Astrocyte (in vitro differentiated cells and primary cell): ENCODE results near the gene SBNO2. TPM values are rescaled to one million over a fixed set of nuclear protein-coding genes. Genes with fewer than 3 reads are reported as not detected.

Source experiments
- DNase-seq: peaks from one replicate; pipeline ENCODE4 v3.0.0-alpha.2; 2010; ENCODE audit warnings: low read depth
- FAIRE-seq: peaks from 2 replicates; lab custom pipeline; 2011; peaks lifted over from hg19 to GRCh38; lab: Jason Lieb, UNC
- H2AFZ ChIP-seq: 2 replicates; pipeline ENCODE4 v1.6.0; 2012; ENCODE audit warnings: low read depth, low read length, inconsistent platforms
- H3K27ac ChIP-seq: 2 replicates; pipeline ENCODE4 v1.5.1; 2011; ENCODE audit warnings: low read depth, low read length, inconsistent platforms
- H3K27me3 ChIP-seq: 2 replicates; pipeline ENCODE4 v1.6.0; 2011; ENCODE audit warnings: low read length, inconsistent platforms; ENCODE audit not compliant: insufficient read depth
- H3K36me3 ChIP-seq: 2 replicates; pipeline ENCODE4 v1.5.1; 2011; ENCODE audit warnings: low read length, inconsistent platforms; ENCODE audit not compliant: insufficient read depth
- H3K4me1 ChIP-seq: 2 replicates; pipeline ENCODE4 v1.5.1; 2011; ENCODE audit warnings: low read length, inconsistent platforms; ENCODE audit not compliant: insufficient read depth
- H3K4me2 ChIP-seq: 2 replicates; pipeline ENCODE4 v1.6.0; 2012; ENCODE audit warnings: low read length, inconsistent platforms
- H3K4me3 ChIP-seq: 2 replicates; pipeline ENCODE4 v1.5.1; 2011; ENCODE audit warnings: low read depth, mild to moderate bottlenecking, low read length, inconsistent platforms; ENCODE audit not compliant: insufficient read depth
- H3K79me2 ChIP-seq: 2 replicates; pipeline ENCODE4 v1.6.0; 2012; ENCODE audit warnings: mild to moderate bottlenecking, low read length, inconsistent platforms; ENCODE audit not compliant: insufficient read depth
- H3K9ac ChIP-seq: 2 replicates; pipeline ENCODE4 v1.6.0; 2012; ENCODE audit warnings: mild to moderate bottlenecking, low read length, inconsistent platforms
- H3K9me3 ChIP-seq: 2 replicates; pipeline ENCODE4 v1.5.1; 2012; ENCODE audit warnings: low read depth, mild to moderate bottlenecking, low read length, inconsistent platforms; ENCODE audit not compliant: insufficient read depth
- H4K20me1 ChIP-seq: 2 replicates; pipeline ENCODE4 v1.6.0; 2012; ENCODE audit warnings: low read length, inconsistent platforms; ENCODE audit not compliant: insufficient read depth
- H3K27ac Mint-ChIP-seq: one replicate; pipeline ENCODE4 v1.8.0; 2021; ENCODE audit warnings: mild to moderate bottlenecking, mixed read lengths; ENCODE audit not compliant: unreplicated experiment
- H3K27me3 Mint-ChIP-seq: one replicate; pipeline ENCODE4 v1.8.0; 2021; ENCODE audit warnings: low read depth, mixed read lengths; ENCODE audit not compliant: unreplicated experiment
- H3K36me3 Mint-ChIP-seq: one replicate; pipeline ENCODE4 v1.8.0; 2021; ENCODE audit warnings: low read depth, mixed read lengths; ENCODE audit not compliant: unreplicated experiment
- H3K4me1 Mint-ChIP-seq: one replicate; pipeline ENCODE4 v1.8.0; 2021; ENCODE audit warnings: low read depth, mixed read lengths; ENCODE audit not compliant: unreplicated experiment
- H3K4me3 Mint-ChIP-seq: one replicate; pipeline ENCODE4 v1.8.0; 2021; ENCODE audit warnings: mild to moderate bottlenecking, moderate library complexity, mixed read lengths; ENCODE audit not compliant: unreplicated experiment
- H3K9me3 Mint-ChIP-seq: one replicate; pipeline ENCODE4 v1.8.0; 2021; ENCODE audit warnings: mild to moderate bottlenecking, mixed read lengths; ENCODE audit not compliant: unreplicated experiment
- EZH2 ChIP-seq: IDR thresholded peaks from 2 replicates; pipeline ENCODE4 v1.6.1; 2012; ENCODE audit warnings: mild to moderate bottlenecking, low read length, inconsistent platforms; ENCODE audit not compliant: insufficient read depth
- total RNA-seq: library from RNA; stranded (reverse); gene quantifications from 2 replicates; pipeline ENCODE4 v1.2.1, GENCODE V29; 2021
- TF ChIP-seq, protein P1 (sequence below): IDR thresholded peaks from 2 replicates; pipeline ENCODE4 v1.5.1; 2011; ENCODE audit warnings: low read depth, mild to moderate bottlenecking, inconsistent platforms, low read length, moderate library complexity; ENCODE audit not compliant: insufficient read depth

Gene SBNO2
- total RNA-seq, 1 donor from 2014 or later = 39.3 TPM

DNA sequence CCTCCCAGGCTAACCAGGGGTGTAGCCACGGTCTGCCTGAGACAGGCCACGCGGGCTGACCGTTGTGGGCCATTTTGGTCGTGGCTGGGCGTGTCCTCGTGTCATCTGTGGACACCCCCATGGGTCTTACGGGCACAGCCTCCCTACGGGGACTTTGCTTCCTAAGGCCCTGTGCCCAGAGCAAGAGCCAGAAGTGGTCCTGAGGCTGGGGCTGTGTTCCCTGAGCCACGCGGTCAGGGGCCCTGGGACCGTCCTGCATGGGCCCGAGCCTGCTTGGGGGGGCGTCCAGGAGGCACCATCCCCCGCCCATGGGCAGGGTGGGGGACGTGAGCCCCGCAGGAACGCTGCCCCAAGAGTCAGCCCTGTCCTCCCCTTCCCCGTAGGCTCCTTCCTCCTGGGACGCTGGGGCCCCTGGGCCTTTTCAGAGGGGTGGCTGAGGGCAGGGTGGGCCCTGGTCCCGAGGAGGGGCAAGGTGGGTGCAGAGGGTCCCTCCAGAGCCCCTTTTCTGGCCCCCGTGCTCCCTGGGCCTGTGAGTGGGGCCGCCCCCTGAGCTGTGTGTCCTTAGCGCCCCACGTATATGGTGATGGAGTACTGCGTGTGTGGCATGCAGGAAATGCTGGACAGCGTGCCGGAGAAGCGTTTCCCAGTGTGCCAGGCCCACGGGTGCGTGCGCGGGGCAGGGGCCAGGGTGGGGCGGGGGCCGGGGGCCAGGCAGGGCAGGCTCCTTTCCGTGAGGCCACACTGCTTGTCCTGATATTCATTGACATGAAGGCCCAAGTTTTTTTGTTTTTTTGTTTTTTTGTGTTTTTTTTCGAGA is 44.9 kb upstream of the SBNO2 start:
- H3K4me3 ChIP-seq = no peak overlapping the region
- no peak for TF ChIP-seq EZH2
- TF ChIP-seq, protein P1, sequence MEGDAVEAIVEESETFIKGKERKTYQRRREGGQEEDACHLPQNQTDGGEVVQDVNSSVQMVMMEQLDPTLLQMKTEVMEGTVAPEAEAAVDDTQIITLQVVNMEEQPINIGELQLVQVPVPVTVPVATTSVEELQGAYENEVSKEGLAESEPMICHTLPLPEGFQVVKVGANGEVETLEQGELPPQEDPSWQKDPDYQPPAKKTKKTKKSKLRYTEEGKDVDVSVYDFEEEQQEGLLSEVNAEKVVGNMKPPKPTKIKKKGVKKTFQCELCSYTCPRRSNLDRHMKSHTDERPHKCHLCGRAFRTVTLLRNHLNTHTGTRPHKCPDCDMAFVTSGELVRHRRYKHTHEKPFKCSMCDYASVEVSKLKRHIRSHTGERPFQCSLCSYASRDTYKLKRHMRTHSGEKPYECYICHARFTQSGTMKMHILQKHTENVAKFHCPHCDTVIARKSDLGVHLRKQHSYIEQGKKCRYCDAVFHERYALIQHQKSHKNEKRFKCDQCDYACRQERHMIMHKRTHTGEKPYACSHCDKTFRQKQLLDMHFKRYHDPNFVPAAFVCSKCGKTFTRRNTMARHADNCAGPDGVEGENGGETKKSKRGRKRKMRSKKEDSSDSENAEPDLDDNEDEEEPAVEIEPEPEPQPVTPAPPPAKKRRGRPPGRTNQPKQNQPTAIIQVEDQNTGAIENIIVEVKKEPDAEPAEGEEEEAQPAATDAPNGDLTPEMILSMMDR = no peak
- no peak overlapping the region for H2AFZ ChIP-seq
- no peaks in the 10 kb centered on the region for H3K36me3 ChIP-seq
- no peaks in the 10 kb centered on the region for H3K9me3 ChIP-seq
- no peak overlapping the region for H3K9ac ChIP-seq
- H3K79me2 ChIP-seq = peaks cover 56% of the 10 kb centered on the region
- H3K9me3 Mint-ChIP-seq = no peaks in the 10 kb centered on the region
- peaks cover 13% of the 10 kb centered on the region for H3K4me1 Mint-ChIP-seq
- H3K27ac ChIP-seq = no peak overlapping the region
- no peaks in the 10 kb centered on the region for H3K27me3 ChIP-seq
- DNase-seq = no peak
- H4K20me1 ChIP-seq = peaks cover 86% of the 10 kb centered on the region
- peaks cover 30% of the 10 kb centered on the region for H3K4me1 ChIP-seq
- H3K36me3 Mint-ChIP-seq = peaks cover 2% of the 10 kb centered on the region
- H3K4me3 Mint-ChIP-seq = no peak overlapping the region
- no peak for FAIRE-seq
- H3K4me2 ChIP-seq = no peak overlapping the region
- H3K27me3 Mint-ChIP-seq = no peaks in the 10 kb centered on the region
- no peak overlapping the region for H3K27ac Mint-ChIP-seq

DNA sequence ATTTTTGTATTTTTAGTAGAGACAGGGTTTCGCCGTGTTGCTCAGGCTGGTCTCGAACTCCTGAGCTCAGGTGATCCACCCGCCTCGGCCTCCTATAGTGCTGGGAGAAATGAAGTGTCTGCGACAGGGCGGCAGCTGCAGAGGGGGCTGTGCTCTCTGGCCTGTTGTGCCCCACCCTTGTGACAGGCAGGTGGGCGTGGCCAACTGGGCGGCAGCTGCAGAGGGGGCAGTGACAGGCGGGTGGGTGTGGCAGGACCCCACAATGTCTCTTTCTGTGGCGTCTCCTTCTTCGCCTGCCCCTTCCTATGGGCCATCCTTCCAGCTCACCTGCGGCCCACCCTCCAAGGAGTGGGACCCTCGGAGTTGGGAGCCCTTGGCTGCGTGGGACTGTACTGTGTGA is 43.3 kb upstream of the SBNO2 start:
- Mint-ChIP-seq H3K9me3 (no peaks in the 10 kb centered on the region), H3K27me3 (no peaks in the 10 kb centered on the region), H3K27ac (no peak overlapping the region), H3K4me1 (peaks cover 22% of the 10 kb centered on the region), H3K4me3 (no peak overlapping the region), H3K36me3 (peaks cover 4% of the 10 kb centered on the region)
- no peak overlapping the region for H3K27ac ChIP-seq
- H3K36me3 ChIP-seq = no peaks in the 10 kb centered on the region
- peaks cover 65% of the 10 kb centered on the region for H3K79me2 ChIP-seq
- no peak overlapping the region for H3K4me3 ChIP-seq
- H3K4me1 ChIP-seq = peaks cover 39% of the 10 kb centered on the region
- TF ChIP-seq, protein P1 = no peak
- TF ChIP-seq EZH2 = no peak
- no peak overlapping the region for H2AFZ ChIP-seq
- DNase-seq (no peak), FAIRE-seq (no peak)
- H3K4me2 ChIP-seq = no peak overlapping the region
- no peak overlapping the region for H3K9ac ChIP-seq
- peaks cover 78% of the 10 kb centered on the region for H4K20me1 ChIP-seq
- no peaks in the 10 kb centered on the region for H3K27me3 ChIP-seq
- H3K9me3 ChIP-seq = no peaks in the 10 kb centered on the region

DNA sequence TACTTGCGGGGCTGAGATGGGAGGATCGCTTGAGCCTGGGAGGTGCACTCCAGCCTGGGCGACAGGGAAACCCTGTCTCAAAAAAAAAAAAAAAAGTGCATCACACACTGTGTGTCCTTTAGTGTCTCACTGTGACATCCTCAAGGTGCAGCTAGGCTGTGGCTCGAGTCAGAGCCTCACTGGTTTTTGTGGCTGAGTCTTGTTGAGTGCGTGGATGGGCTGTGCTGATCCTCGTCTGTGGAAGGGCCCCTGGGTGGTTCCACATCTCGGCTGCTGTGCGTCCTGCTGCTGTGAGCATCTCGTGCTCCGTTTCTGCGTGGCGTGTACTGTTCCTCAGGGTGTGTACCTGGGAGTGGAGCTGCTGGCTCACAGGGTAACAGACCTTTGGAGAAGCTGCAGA is 42.7 kb upstream of the SBNO2 start:
- no peaks in the 10 kb centered on the region for H3K9me3 ChIP-seq
- H3K27ac ChIP-seq = peak overlapping the region; percentile 34
- Mint-ChIP-seq H3K27me3 (no peaks in the 10 kb centered on the region), H3K27ac (peak overlapping the region; percentile 68), H3K9me3 (no peaks in the 10 kb centered on the region), H3K4me1 (peaks cover 22% of the 10 kb centered on the region), H3K36me3 (peaks cover 4% of the 10 kb centered on the region), H3K4me3 (no peak overlapping the region)
- TF ChIP-seq EZH2 = no peak
- TF ChIP-seq, protein P1 = no peak
- no peak overlapping the region for H2AFZ ChIP-seq
- no peak overlapping the region for H3K4me3 ChIP-seq
- DNase-seq (no peak), FAIRE-seq (no peak)
- H4K20me1 ChIP-seq = peaks cover 75% of the 10 kb centered on the region
- peak overlapping the region; percentile 5 for H3K4me2 ChIP-seq
- H3K79me2 ChIP-seq = peaks cover 71% of the 10 kb centered on the region
- no peaks in the 10 kb centered on the region for H3K27me3 ChIP-seq
- no peaks in the 10 kb centered on the region for H3K36me3 ChIP-seq
- peak overlapping the region; percentile 38 for H3K9ac ChIP-seq
- H3K4me1 ChIP-seq = peaks cover 39% of the 10 kb centered on the region
